WI38 (cell line): ENCODE measurements around the gene SPRR3.

Experiments used
- H3K4me3 ChIP-seq: 2 replicates; pipeline ENCODE4 v1.5.1; 2011; ENCODE audit warnings: low read depth, mild to moderate bottlenecking, control low read depth, low read length
- CTCF ChIP-seq: IDR thresholded peaks from 2 replicates; pipeline ENCODE4 v1.5.1; 2012; ENCODE audit warnings: low read depth, mild to moderate bottlenecking, control low read depth, low read length

SPRR3 gene

GRCh38 chr1:153001382-153001781 lies at the start of gene SPRR3:
Gene SPRR3 (plus strand): TSS chr1:153001749. CDS start chr1:153003021, 1,272 bp downstream.
- no peak within 1 kb of the TSS for H3K4me3 ChIP-seq
- no peak for TF ChIP-seq CTCF

- H3K4me3 ChIP-seq, result no peak overlapping the region
- no peak for TF ChIP-seq CTCF
Measured at GRCh38 chr1:152953761-152954160, 47.8 kb upstream of the SPRR3 start.

- TF ChIP-seq CTCF, result no peak
- H3K4me3 ChIP-seq, result no peak overlapping the region
Measured at GRCh38 chr1:152954436-152954835, 47.1 kb upstream of the SPRR3 start.

- no peak overlapping the region for H3K4me3 ChIP-seq
- no peak for TF ChIP-seq CTCF
Measured at GRCh38 chr1:152957561-152957960, 44.0 kb upstream of the SPRR3 start.

- TF ChIP-seq CTCF, result no peak
- H3K4me3 ChIP-seq, result no peak overlapping the region
Measured at GRCh38 chr1:152959273-152959672, 42.3 kb upstream of the SPRR3 start.

GRCh38 chr1:152959801-152960451 lies 41.6 kb upstream of the SPRR3 start:
- H3K4me3 ChIP-seq, result no peak overlapping the region
- TF ChIP-seq CTCF, result no peak

- H3K4me3 ChIP-seq, result no peak overlapping the region
- TF ChIP-seq CTCF, result no peak
Measured at GRCh38 chr1:152960452-152961044, 41.0 kb upstream of the SPRR3 start.
